OCI-LY7 (cell line): ENCODE results near the gene FBN3. TPM values are rescaled to one million over a fixed set of nuclear protein-coding genes. Genes with fewer than 3 reads are reported as not detected.

Source experiments
- BruUV-seq: library from RNA; stranded (reverse); fragments of 400-500 nt; replicated peaks from 2 replicates; lab custom pipeline; 2021; lab: Mats Ljungman, UMichigan
- CTCF ChIA-PET: fragments of 300-600 bp; sonication (Branson Sonifier 250); formaldehyde crosslinking; loops from one replicate; lab custom pipeline; 2022; ENCODE audit warnings: antibody characterized with exemption; ENCODE audit not compliant: unreplicated experiment; lab: Charles Lee
- POLR2A ChIA-PET: fragments of 300-600 bp; sonication (Branson Sonifier 250); formaldehyde crosslinking; loops from one replicate; lab custom pipeline; 2022; ENCODE audit warnings: antibody characterized with exemption; lab: Charles Lee
- DNase-seq: peaks from one replicate; pipeline ENCODE4 v3.0.0-alpha.2; 2015; ENCODE audit warnings: low spot score
- H2AFZ ChIP-seq: fragments of 200-600 bp; sonication (generic), shearing (Covaris generic); 2 replicates; pipeline ENCODE4 v1.6.1; 2014; ENCODE audit warnings: mild to moderate bottlenecking, antibody characterized with exemption, low read length, moderate library complexity
- H3K27ac ChIP-seq: fragments of 200-600 bp; sonication (generic); 2 replicates; pipeline ENCODE4 v1.5.1; 2014; ENCODE audit warnings: mixed run types, low read depth, mild to moderate bottlenecking, moderate library complexity, low read length, inconsistent platforms; ENCODE audit not compliant: poor library complexity, severe bottlenecking
- H3K36me3 ChIP-seq: fragments of 200-600 bp; sonication (generic); 2 replicates; pipeline ENCODE4 v1.6.1; 2014; ENCODE audit warnings: mild to moderate bottlenecking, antibody characterized with exemption, low read length, moderate library complexity, mixed read lengths; ENCODE audit not compliant: insufficient read depth
- H3K4me1 ChIP-seq: fragments of 200-600 bp; sonication (generic); 2 replicates; pipeline ENCODE4 v1.5.1; 2014; ENCODE audit warnings: mild to moderate bottlenecking, low read length; ENCODE audit not compliant: insufficient read depth, poor library complexity, severe bottlenecking
- H3K4me2 ChIP-seq: fragments of 200-600 bp; sonication (generic); 2 replicates; pipeline ENCODE4 v1.6.1; 2014; ENCODE audit warnings: mild to moderate bottlenecking, low read length
- H3K4me3 ChIP-seq: fragments of 200-600 bp; sonication (generic); 2 replicates; pipeline ENCODE4 v1.5.1; 2014; ENCODE audit warnings: mild to moderate bottlenecking, low read depth, low read length; ENCODE audit not compliant: poor library complexity, severe bottlenecking
- H3K79me2 ChIP-seq: fragments of 200-600 bp; sonication (generic); 2 replicates; pipeline ENCODE4 v1.6.1; 2016; ENCODE audit warnings: low read depth, mild to moderate bottlenecking, low read length, moderate library complexity, mixed read lengths; ENCODE audit not compliant: insufficient read depth
- H3K9me2 ChIP-seq: fragments of 200-600 bp; sonication (generic); 2 replicates; pipeline ENCODE4 v1.6.1; 2016; ENCODE audit warnings: mild to moderate bottlenecking, low read length, mixed read lengths; ENCODE audit not compliant: insufficient read depth
- H3K9me3 ChIP-seq: fragments of 200-600 bp; sonication (generic); 2 replicates; pipeline ENCODE4 v1.6.1; 2014; ENCODE audit warnings: mild to moderate bottlenecking, mixed run types, low read length, mixed read lengths
- H4K20me1 ChIP-seq: fragments of 200-600 bp; sonication (generic); 2 replicates; pipeline ENCODE4 v1.6.1; 2014; ENCODE audit warnings: mild to moderate bottlenecking, antibody characterized with exemption, low read length, moderate library complexity, mixed read lengths; ENCODE audit not compliant: insufficient read depth
- CTCF ChIP-seq: fragments of 200-600 bp; sonication (generic); conservative IDR thresholded peaks from 2 replicates; pipeline ENCODE4 v1.5.1; 2014; ENCODE audit warnings: mild to moderate bottlenecking, antibody characterized with exemption, low read length, moderate library complexity, mixed read lengths
- EZH2phosphoT487 ChIP-seq: fragments of 200-600 bp; sonication (generic); IDR thresholded peaks from 2 replicates; pipeline ENCODE4 v1.6.1; 2018; ENCODE audit warnings: low read depth, borderline replicate concordance, mild to moderate bottlenecking, mixed run types, antibody characterized with exemption, low read length, moderate library complexity, mixed read lengths
- intact Hi-C: fragments of 100-400 bp; cut with micrococcal nuclease; formaldehyde crosslinking; loops from one replicate; pipeline ENCODE4 v1.10.0; 2022; ENCODE audit not compliant: unreplicated experiment
- total RNA-seq, 2 experiments: library from RNA; depleted of rRNA in 1 of 2; stranded (reverse); fragments of >200 nt in 1 of 2; shearing (Covaris generic) in 1 of 2; gene quantifications; 2 replicates each; pipeline ENCODE4 v1.2.3, GENCODE V29; 2014 to 2022

FBN3 gene
- total RNA-seq, 2 experiments from 2014 or later: not detected

- no TSS peak for BruUV-seq
- H3K4me2 ChIP-seq: no peak overlapping the region
- no peaks in the 10 kb centered on the region for H3K9me2 ChIP-seq
- H3K4me1 ChIP-seq: no peaks in the 10 kb centered on the region
- CTCF ChIA-PET: no interaction called here
- no peaks in the 10 kb centered on the region for H4K20me1 ChIP-seq
- H3K36me3 ChIP-seq: no peaks in the 10 kb centered on the region
- intact Hi-C loops: loop anchor here (10.0 kb wide), 1 partner anchor 75 kb away; no protein-coding TSS in a partner anchor
- no peaks in the 10 kb centered on the region for H3K9me3 ChIP-seq
- POLR2A ChIA-PET: no interaction called here
- no peaks in the 10 kb centered on the region for H3K79me2 ChIP-seq
- no peak overlapping the region for H3K27ac ChIP-seq
- H2AFZ ChIP-seq: no peak overlapping the region
- H3K4me3 ChIP-seq: no peak overlapping the region
- no peak for DNase-seq
- TF ChIP-seq CTCF (no peak), EZH2phosphoT487 (no peak)
Observed at GRCh38 chr19:8089664-8090601, 59.5 kb downstream of the FBN3 start.

GRCh38 chr19:8088752-8089663, 60.4 kb downstream of the FBN3 start:
- Histone ChIP-seq H3K79me2 (no peaks in the 10 kb centered on the region), H3K9me2 (no peaks in the 10 kb centered on the region), H3K4me3 (no peak overlapping the region), H2AFZ (no peak overlapping the region), H3K4me2 (no peak overlapping the region), H3K9me3 (no peaks in the 10 kb centered on the region), H3K27ac (no peak overlapping the region), H4K20me1 (no peaks in the 10 kb centered on the region), H3K36me3 (no peaks in the 10 kb centered on the region), H3K4me1 (no peaks in the 10 kb centered on the region)
- ChIA-PET CTCF (no interaction called here), POLR2A (no interaction called here)
- intact Hi-C loops: no loop called here
- DNase-seq: no peak
- TF ChIP-seq CTCF (no peak), EZH2phosphoT487 (no peak)
- BruUV-seq: no TSS peak
